ES-I3 (cell line): Measurements from ENCODE around the gene DDX54.
A peak's percentile ranks its signal among the peaks of the same experiment; 100 is the strongest.

Experiments
- H3K36me3 ChIP-seq: 2 replicates; pipeline ENCODE4 v1.6.1; 2013; ENCODE audit warnings: mild to moderate bottlenecking, low read length, control low read depth, moderate library complexity; ENCODE audit not compliant: insufficient read depth
- H3K4me1 ChIP-seq: 2 replicates; pipeline ENCODE4 v1.6.1; 2013; ENCODE audit warnings: mild to moderate bottlenecking, control low read depth, low read length; ENCODE audit not compliant: insufficient read depth
- H3K9ac ChIP-seq: 2 replicates; pipeline ENCODE4 v1.6.1; 2013; ENCODE audit warnings: low read depth, mild to moderate bottlenecking, low read length, moderate library complexity
- H3K9me3 ChIP-seq: 2 replicates; pipeline ENCODE4 v1.6.1; 2013; ENCODE audit warnings: mild to moderate bottlenecking, low read length, moderate library complexity; ENCODE audit not compliant: control insufficient read depth, insufficient read depth

The DDX54 gene

DNA sequence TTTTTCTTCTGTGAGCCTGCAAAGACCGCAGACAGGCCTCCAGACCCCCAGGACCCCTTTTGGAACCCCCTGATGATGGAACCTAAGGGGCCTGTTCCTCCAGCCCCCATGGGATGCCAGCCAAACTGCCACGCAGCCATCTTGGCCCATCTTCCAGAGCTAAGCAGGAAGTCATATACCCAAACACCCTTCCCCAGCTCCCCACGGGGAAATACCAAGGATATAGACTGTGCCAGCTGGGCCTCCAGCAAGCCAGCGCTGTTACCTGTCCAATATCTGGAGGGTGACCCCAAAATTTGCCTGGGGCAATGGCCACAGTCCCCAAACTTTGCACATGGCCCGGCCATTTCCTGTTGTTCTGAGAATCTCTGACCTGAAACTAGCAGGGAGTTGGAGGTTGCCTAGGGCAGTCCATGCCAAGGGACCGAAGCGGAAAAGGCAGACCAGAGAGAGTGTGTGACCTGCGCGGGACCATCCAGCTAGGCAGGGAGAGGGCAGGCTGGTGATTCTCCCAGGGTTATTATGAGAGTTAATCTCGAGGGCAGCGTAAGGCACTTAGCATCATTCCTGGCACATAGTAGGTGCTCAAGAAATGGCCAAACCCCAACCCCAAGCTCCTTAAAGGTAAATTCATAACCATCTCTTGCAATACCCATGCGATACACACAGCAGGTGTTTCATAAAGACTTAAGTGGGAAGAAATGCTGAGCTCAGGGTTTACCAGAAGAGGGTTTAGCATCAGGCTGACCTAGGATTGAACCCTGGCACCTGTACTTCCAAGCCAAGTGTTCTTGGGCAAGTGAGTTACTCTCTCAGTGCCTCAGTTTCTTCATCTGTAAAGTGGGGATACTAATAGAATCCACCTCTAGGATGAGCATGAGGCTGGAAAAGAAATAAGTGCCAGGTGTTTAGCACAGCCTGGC lies 47.2 kb downstream of the DDX54 start:
- H3K36me3 ChIP-seq: no peaks in the 10 kb centered on the region
- H3K4me1 ChIP-seq: no peaks in the 10 kb centered on the region

DNA sequence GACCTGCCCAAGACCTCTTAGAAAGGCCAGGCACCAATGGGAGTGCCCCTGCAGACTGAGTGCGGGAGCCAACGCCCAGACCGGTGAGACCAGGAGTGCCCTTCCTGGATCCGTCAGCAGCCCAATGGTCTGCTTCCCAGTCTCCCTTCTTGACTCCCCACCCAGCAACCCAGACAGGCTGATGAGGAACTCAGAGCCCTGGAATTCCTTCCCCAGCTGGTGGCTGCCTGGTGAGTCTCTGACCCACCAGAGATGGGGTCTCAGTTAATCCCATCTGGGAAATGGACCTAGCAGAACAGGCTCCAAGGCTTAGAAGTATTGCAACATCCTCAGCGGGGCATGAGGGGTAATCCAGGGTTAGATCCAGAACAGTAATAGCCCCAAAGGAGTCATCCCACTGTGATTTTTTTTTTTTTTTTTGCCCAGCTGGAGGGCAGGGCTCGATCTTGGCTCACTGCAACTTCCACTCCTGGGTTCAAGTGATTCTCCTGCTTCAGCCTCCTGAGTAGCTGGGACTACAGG lies 48.2 kb downstream of the DDX54 start:
- Histone ChIP-seq H3K9me3 (no peaks in the 10 kb centered on the region), H3K4me1 (no peaks in the 10 kb centered on the region)

More for the DNA sequence above, 47.2 kb downstream of the DDX54 start:
- no peaks in the 10 kb centered on the region for H3K9me3 ChIP-seq
- H3K9ac ChIP-seq: no peak overlapping the region

DNA sequence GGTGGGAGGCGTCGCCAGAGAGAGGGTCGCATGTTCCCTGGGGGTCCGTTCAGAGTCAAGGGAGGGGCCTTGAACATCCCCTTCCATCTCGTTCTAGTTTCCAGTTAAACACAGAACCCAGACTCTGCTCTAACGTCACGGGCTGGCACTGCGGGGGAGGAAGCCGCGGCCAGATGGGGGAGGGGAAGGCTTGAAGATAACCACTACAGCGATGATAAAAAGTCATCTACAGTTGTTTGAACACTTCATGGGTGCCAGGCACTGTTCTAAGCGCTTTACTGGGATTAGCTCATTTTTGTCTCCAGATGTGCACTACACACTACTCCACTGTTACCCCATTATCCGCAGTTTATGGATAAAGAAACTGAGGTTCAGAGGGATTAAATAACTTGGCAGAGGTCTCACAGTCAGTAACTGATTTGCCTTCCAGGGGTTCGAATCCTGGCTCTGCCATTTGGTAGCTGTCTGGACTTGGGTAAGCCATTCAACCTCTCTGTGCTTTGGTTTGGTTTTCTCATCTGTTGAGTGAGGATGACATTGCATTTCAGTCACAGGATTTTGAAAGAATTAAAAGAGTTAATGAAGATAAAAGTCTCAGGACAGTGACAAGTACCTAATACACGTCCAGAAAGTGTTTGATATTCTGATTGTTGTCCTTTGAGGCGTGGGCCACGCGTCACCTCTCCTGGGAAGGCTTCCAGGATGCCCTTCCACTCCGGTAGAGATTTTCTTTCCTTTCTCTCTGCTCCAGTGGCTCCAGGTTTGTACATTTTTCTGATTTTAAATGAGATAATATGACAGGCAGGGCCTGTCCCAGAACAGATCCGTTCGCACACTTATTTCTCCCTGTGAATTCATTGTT lies 48.9 kb downstream of the DDX54 start:
- peak overlapping the region; percentile 66; the same call in 1 of the 2 replicates for H3K9ac ChIP-seq
- no peaks in the 10 kb centered on the region for H3K9me3 ChIP-seq
- H3K36me3 ChIP-seq: no peaks in the 10 kb centered on the region
- no peaks in the 10 kb centered on the region for H3K4me1 ChIP-seq

More for the DNA sequence above, 48.2 kb downstream of the DDX54 start:
- Histone ChIP-seq H3K36me3 (no peaks in the 10 kb centered on the region), H3K9ac (no peak overlapping the region)

- no peaks in the 10 kb centered on the region for H3K9me3 ChIP-seq
- H3K36me3 ChIP-seq: no peaks in the 10 kb centered on the region
- no peaks in the 10 kb centered on the region for H3K4me1 ChIP-seq
- peak within 1 kb of the TSS; percentile 81 for H3K9ac ChIP-seq
These were observed 49.8 kb downstream of the DDX54 start, which contains the start of gene RASAL1 for GRCh38 chr12:113135178-113136127. Gene RASAL1, minus strand, starts transcription at chr12:113135761. Its CDS starts 299 bp downstream, at chr12:113135462.

- H3K4me1 ChIP-seq: no peaks in the 10 kb centered on the region
- H3K36me3 ChIP-seq: no peaks in the 10 kb centered on the region
- peak overlapping the region; percentile 81 for H3K9ac ChIP-seq
- no peaks in the 10 kb centered on the region for H3K9me3 ChIP-seq
These were observed 50.7 kb downstream of the DDX54 start for GRCh38 chr12:113134521-113134951.

GRCh38 chr12:113134071-113134470 lies 51.2 kb downstream of the DDX54 start:
- H3K4me1 ChIP-seq: no peaks in the 10 kb centered on the region
- H3K9ac ChIP-seq: no peak overlapping the region
- no peaks in the 10 kb centered on the region for H3K36me3 ChIP-seq
- no peaks in the 10 kb centered on the region for H3K9me3 ChIP-seq

GRCh38 chr12:113133666-113134065 lies 51.6 kb downstream of the DDX54 start:
- no peak overlapping the region for H3K9ac ChIP-seq
- H3K36me3 ChIP-seq: no peaks in the 10 kb centered on the region
- no peaks in the 10 kb centered on the region for H3K4me1 ChIP-seq
- H3K9me3 ChIP-seq: no peaks in the 10 kb centered on the region

DNA sequence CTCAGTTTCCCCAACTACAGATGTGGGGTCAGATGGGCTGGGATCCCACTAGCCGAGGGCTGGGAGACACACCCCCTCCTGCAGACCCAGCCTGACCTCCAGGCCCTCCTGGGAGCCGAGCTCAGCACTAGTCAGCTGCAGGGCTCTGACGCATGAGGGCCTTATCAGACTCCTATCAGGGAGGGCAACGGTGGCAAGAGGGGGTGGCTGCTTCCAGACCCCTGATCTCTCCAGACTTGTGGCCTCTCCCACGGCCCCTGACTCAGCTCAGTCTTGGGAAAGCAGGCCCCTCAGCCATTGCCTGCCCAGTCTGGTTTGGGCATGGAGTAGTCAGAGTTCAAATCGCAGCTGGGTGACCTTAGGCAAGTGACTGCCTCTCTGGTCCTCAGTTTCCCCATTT lies 52.2 kb downstream of the DDX54 start:
- H3K9me3 ChIP-seq: no peaks in the 10 kb centered on the region
- no peaks in the 10 kb centered on the region for H3K36me3 ChIP-seq
- no peaks in the 10 kb centered on the region for H3K4me1 ChIP-seq
- H3K9ac ChIP-seq: no peak overlapping the region

DNA sequence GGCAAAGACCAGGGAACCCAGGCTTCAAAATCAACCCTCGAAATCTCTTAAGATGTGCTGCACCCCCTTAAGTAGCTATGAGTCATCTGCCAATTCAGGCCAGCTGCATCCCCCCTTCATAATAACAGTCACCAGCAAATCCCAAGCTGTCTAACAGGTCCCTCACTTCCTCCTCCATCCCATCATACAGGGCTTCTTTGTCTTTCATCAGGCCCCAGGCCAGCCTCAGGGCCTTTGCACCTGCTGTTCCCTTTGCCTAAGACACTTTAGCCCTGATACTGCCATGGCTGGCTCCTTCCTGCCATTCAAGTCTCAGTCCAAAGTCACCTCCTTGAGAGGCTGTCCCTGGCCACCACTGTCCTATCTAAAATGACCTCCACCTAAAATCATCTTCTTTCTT lies 53.7 kb downstream of the DDX54 start:
- Histone ChIP-seq H3K4me1 (no peaks in the 10 kb centered on the region), H3K9me3 (no peaks in the 10 kb centered on the region), H3K9ac (no peak overlapping the region), H3K36me3 (no peaks in the 10 kb centered on the region)

GRCh38 chr12:113130457-113131135 lies 54.7 kb downstream of the DDX54 start:
- Histone ChIP-seq H3K9ac (no peak overlapping the region), H3K4me1 (no peaks in the 10 kb centered on the region), H3K36me3 (no peaks in the 10 kb centered on the region), H3K9me3 (no peaks in the 10 kb centered on the region)

DNA sequence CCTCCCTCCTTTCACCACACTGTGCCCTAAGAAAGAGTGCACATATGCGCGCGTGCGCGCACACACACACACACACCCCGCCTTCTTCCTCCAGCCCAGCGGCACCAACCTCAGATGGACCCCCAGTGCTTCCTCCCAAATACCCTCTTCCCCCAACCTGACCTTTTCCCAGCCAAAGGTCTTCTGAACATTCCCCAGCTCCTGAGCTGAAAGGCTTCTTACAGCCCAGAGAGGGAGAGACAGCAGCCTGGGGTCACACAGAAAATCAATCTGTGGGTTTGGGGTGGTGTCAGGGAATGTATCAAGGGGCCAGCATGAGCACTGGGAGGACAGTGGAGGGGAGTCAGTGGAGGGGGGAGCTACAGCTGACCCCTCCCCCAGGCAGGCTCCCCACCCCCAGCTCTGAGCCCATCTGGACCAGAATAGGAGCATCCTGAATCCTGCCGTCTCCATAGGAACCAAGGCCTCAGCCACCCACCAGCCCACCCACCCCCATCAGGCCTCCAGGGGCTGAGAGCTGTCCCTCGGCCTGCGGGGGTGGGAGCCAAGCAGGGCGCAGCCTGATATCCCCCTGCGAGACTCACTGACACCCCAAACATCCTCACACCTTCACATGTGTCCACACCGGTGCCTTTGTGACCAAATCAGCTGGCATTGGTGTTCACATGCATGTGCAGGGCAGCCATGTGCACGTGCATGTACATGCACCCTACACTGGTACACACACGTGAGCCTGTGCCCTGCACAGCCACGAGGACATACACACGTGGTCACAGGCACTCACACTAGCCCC lies 55.4 kb downstream of the DDX54 start:
- no peaks in the 10 kb centered on the region for H3K4me1 ChIP-seq

GRCh38 chr12:113128802-113129663 lies 56.2 kb downstream of the DDX54 start:
- no peaks in the 10 kb centered on the region for H3K36me3 ChIP-seq
- no peak overlapping the region for H3K9ac ChIP-seq
- no peaks in the 10 kb centered on the region for H3K4me1 ChIP-seq
- no peaks in the 10 kb centered on the region for H3K9me3 ChIP-seq

More for the DNA sequence above, 55.4 kb downstream of the DDX54 start:
- H3K9me3 ChIP-seq: no peaks in the 10 kb centered on the region
- H3K9ac ChIP-seq: no peak overlapping the region
- H3K36me3 ChIP-seq: no peaks in the 10 kb centered on the region
